ENCODE data around the gene GMDS.

GMDS gene

DNA sequence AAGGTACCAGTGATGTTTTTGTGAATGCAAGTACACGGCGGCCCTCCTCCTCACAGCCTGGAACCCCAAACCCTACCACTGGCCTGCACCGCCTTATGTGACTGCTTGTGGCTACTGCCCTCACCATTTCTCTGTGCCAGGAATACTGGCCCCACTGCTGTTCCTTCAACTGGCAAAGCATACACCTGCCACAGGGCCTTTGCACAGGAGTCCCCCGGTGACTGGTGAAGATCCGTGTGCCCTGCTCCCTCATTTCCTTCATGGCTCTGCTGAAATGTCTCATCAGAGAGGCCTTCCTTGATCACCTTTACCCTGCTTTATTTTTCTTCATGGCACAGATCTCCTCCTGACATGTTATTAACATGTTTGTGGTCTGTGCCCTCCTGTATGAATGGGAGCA, 581.9 kb downstream of the GMDS start:
- DNase-seq, result no peak

DNA sequence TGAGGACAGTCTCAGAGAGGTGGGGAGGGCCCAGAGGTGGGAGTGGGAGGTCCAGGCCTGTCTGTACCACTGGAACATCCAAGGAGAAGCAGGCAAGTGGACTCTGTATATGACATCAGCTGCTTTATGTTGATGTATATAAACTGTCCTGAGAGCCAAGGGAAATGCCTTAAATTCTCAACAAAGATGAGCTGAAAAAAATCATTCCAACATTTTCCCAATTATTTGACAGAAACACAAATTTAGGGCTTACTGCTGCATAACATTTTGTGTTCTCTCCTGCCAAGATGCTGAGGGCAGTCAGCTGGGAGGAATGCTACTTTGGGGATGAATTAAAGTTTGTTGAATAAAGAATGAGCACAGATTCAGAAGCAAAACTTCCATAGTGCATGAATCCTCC, 582.9 kb downstream of the GMDS start:
- no peak for DNase-seq

GRCh38 chr6:1659816-1660215, 585.6 kb downstream of the GMDS start:
- no peak for DNase-seq

DNA sequence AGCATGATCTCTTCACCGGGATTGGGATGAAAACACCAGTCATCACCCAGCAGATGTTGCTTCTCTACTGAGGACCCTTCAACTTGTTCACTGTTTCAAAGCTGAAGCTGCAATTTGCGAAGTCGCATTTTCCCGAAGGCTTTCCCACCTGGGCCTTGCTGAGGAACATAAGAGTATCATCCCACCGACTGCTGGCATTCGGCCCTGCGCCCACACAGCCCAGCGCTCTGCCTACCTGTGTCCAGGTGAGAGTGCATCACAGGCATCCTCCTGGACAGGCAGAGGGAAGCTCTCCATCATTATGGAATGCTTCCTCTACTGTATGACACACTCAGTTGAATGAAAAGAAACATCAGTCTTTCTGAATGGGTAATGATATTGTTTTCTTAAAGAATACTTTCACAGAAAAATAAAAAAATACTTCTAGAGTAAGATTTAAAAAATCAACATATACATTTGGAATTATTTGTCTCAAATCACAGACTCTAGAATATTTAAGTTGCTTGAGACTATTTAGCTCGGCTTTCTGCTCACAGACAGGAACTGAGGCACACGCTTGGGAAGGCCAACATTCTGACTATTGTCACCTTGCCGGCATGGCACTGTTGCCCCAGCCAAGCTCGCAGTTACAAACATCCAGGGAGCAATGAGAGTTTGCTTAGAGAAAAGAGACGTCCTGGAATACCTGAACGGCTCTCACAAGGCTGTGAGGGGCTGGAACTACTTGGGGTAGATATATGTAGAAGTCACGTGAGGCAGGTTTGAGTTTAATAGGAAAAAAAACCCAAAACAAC, 587.0 kb downstream of the GMDS start:
- no peak for DNase-seq

GRCh38 chr6:1657771-1658165, 587.6 kb downstream of the GMDS start:
- DNase-seq, result no peak

GRCh38 chr6:1657116-1657770, 588.2 kb downstream of the GMDS start:
- no peak for DNase-seq

- no peak for DNase-seq
Measured at GRCh38 chr6:1654054-1654453, 591.4 kb downstream of the GMDS start.

GRCh38 chr6:1652842-1653241, 592.6 kb downstream of the GMDS start:
- DNase-seq, result no peak

- no peak for DNase-seq
Measured at GRCh38 chr6:1651362-1651761, 594.0 kb downstream of the GMDS start.

DNA sequence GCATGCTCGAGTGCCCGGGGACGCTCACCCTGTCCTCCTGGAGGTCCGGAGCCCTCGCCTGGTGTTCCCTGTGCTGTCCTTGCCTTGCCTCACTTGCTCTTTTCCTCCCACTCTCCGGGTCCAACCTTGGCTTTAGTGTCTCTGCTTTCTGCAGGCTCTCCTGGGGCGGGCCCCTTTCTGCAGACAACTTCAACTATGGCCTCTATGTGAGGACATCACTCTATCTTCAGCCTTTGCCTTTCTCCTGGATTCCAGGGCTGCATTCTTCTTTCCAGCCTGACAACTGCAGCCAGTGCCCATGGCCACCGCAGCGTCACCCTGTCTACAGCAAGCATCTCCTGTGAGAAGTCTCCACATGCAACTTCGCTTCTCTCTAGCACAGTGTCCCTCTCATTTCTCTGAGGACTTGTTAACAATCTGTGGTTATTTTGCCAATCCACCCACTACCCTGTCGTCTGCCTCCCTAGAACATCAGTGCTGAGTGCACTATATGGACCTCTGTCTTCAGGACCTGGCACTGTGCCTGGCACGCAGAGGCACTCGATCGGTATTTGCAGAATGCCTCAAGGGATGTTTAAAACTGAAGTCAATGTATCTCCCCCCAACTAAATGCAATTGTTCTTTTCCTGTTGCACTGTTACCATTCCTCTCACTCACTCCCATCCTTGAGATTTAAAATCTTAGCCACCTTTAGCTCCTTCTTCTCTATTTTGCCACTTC, 599.8 kb downstream of the GMDS start:
- no peak for DNase-seq

DNA sequence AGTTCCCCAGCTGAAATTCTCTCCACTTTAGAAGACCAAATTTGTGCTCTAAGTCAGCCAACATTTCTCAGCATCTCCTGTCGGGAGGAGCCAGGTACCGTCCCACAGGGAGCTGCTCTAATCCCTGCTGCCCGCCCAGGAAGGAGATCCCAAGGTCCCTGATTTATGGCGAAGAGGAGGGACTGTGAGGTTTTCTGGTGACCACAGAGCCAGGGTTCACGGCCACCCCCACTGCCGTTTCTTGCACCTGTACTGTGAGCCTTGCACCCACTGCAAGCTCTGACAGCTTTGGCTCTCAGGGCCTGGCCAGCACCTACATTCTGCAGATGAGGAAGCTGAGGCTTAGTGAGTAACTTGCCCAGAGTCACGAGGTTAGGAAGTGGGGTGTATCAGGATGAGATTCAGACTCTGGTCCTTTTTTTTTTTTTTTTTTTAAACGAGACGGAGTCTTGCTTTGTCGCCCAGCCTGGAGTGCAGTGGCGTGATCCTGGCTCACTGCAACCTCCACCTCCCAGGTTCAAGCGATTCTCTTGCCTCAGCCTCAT, 600.8 kb downstream of the GMDS start:
- DNase-seq, result no peak

DNA sequence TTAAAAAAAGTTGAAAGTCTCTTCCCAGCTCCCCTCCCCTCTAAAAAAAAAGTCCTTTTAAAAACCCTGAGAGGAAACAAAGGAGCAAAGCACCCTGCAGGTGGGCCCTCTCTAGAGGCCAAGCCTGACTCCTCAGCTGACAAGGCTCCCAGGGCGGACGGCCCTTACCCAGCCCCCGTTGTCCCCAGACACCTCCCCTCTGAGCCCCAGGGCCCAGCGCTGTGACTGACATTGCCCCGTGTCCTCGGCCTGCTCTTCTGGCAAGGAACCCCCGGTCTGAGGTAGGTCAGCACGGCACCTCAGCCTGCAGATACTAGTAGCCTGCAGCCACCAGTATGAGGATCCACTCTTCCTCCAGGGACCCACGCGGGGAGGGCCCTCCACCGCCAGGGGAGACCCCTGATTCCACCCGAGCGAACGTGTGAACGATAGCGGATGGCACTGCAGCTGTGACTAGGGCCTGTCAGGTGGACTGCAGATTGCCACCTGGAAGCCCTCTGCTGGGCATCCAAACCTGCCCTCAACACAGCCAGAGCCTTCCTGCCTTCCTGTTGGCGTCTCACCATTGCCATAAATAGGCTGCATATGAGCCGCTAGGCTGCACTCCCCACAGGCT, 601.5 kb downstream of the GMDS start:
- no peak for DNase-seq

GRCh38 chr6:1643111-1643510, 602.3 kb downstream of the GMDS start:
- DNase-seq, result no peak

- no peak for DNase-seq
Measured at GRCh38 chr6:1641343-1641885, 604.0 kb downstream of the GMDS start.

GRCh38 chr6:1640476-1640875, 604.9 kb downstream of the GMDS start:
- no peak for DNase-seq

GRCh38 chr6:1639430-1639829, 606.0 kb downstream of the GMDS start:
- no peak for DNase-seq

- no peak for DNase-seq
Measured at GRCh38 chr6:1636971-1637871, 608.2 kb downstream of the GMDS start.

- no peak for DNase-seq
Measured at GRCh38 chr6:1636272-1636825, 609.1 kb downstream of the GMDS start.

- no peak for DNase-seq
Measured at GRCh38 chr6:1635305-1636010, 609.9 kb downstream of the GMDS start.

- no peak for DNase-seq
Measured at GRCh38 chr6:1634081-1634480, 611.3 kb downstream of the GMDS start.
